ENCODE data around the gene FHDC1.

Gene FHDC1

DNA sequence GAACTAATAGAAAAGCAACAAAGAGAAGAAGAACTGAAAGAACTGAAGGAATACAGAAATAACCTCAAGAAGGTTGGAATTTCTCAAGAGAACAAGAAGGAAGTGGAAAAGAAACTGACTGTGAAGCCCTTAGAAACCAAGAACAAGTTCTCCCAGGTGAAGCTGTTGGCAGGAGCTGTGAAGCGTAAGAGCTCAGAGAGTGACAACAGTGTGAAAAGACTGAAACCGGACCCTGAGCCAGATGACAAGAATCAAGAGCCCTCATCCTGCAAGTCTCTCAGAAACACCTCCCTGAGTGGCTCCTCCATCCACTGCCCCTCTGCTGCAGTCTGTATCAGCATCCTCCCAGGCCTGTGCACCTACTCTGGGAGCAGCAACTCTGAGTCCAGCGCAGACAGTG lies 8.4 kb upstream of the FHDC1 start:
- DNase-seq (ENCODE audit: low read depth, low spot score): no peak

GRCh38 chr4:152928286-152928685 lies 7.8 kb upstream of the FHDC1 start:
- no peak for DNase-seq (ENCODE audit: low read depth, low spot score)
- H3K4me3 ChIP-seq (ENCODE audit: low read length): no peak overlapping the region

More for the DNA sequence above, 8.4 kb upstream of the FHDC1 start:
- H3K4me3 ChIP-seq (ENCODE audit: low read length): no peak overlapping the region

GRCh38 chr4:152929888-152930287 lies 6.2 kb upstream of the FHDC1 start:
- DNase-seq (ENCODE audit: low read depth, low spot score): peak; percentile 9
- no peak overlapping the region for H3K4me3 ChIP-seq (ENCODE audit: low read length)

DNA sequence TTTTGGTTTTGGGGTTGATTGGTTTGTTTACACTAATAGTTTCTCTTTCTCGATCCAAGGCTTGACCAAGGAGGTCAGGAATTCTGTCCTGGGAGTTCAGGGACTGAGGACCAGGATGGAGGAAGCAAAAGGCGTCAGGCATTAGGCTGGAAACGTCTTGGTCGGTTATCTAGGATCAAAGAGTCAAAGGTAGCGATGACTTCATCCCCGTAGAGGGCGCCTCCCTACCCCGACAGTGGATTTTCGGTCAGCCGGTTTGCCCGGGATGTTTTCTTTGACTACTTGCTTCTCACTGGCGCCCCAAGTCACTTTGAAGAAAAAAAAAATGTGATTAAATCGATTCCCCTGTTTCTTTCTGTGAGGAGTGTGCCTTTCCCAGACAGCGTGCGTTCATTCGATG lies 980 bp upstream of the FHDC1 start:
- peak; percentile 21 for DNase-seq (ENCODE audit: low read depth, low spot score)
- H3K4me3 ChIP-seq (ENCODE audit: low read length): no peak overlapping the region

- no peak for DNase-seq (ENCODE audit: low read depth, low spot score)
- peak overlapping the region; percentile 44 for H3K4me3 ChIP-seq (ENCODE audit: low read length)
These were observed 568 bp downstream of the FHDC1 start for GRCh38 chr4:152936446-152937335.

- peak overlapping the region; percentile 44 for H3K4me3 ChIP-seq (ENCODE audit: low read length)
- no peak for DNase-seq (ENCODE audit: low read depth, low spot score)
These were observed 1.5 kb downstream of the FHDC1 start for GRCh38 chr4:152937336-152938236.

DNA sequence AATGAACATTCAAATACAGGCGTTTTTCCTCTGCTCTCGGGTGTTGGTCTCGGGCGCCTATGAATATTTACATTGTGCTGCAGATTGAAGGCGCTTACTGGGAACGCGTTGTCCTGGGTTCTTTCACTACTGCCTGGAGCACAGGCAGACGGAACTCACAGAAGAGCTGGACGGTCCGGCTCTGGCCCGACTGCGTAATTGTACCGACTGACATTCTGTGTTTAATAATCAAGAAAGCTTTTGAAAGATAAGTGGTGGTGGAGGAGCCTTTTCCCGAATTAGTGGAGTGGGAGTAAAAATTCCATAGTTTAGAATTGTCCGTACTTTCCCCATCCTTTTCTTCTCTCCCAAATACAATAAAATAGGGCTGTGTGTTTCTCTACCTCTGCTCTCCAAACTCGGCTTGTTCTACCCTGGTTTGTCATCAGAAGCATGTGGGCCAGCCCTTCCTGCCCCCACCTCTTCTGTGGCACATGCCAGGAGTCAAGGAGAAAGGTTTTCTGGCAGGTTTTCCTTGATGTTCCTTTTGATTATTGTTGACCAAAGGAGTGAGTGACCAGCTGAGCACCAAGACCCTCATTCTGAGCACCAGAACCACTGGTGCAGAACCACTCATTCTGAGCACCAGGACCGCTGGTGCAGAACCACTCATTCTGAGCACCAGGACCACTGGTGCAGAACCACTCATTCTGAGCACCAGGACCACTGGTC lies 2.3 kb downstream of the FHDC1 start:
- no peak for DNase-seq (ENCODE audit: low read depth, low spot score)

GRCh38 chr4:152939621-152940020 lies 3.5 kb downstream of the FHDC1 start:
- no peak overlapping the region for H3K4me3 ChIP-seq (ENCODE audit: low read length)
- no peak for DNase-seq (ENCODE audit: low read depth, low spot score)

More for the DNA sequence above, 2.3 kb downstream of the FHDC1 start:
- H3K4me3 ChIP-seq (ENCODE audit: low read length): no peak overlapping the region

DNA sequence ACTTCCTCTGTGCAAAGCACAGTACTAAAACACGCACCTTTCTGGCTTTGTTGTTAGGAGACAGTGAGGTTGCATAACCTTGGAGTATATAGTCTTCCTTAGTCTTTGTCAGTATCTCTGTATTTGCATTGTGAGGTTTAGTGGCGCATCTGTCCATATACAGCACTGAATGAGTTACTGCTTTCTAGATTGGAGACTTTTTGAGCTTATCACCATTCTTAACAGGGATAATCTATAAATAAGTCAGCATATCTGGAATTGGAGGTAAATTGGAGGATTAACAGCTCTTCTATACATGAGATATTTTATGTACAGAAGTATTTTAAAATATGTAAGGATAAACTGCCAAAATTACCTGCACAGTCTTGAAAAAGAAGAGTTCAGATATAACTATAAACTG lies 4.3 kb downstream of the FHDC1 start:
- DNase-seq (ENCODE audit: low read depth, low spot score): no peak
- H3K4me3 ChIP-seq (ENCODE audit: low read length): no peak overlapping the region

DNA sequence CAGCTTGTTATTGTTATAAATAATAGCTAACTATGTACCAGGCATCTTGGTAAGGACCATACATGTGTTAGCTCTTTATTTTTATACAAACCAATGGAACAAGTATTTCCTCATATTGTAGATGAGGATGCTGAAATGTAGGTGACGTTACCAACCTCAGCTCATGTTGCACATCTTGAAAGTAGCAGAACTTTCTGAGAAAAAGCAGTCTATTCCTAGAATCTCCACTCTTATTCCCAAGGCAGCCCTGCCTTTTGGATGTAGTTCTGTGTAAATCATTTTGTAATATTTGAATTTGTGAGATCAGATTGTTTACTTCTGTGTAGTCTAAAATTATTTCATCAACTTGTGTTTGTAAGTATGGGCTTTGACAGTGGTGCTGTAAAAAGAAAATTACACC lies 5.3 kb downstream of the FHDC1 start:
- no peak for DNase-seq (ENCODE audit: low read depth, low spot score)
- H3K4me3 ChIP-seq (ENCODE audit: low read length): no peak overlapping the region

- H3K4me3 ChIP-seq (ENCODE audit: low read length): no peak overlapping the region
- DNase-seq (ENCODE audit: low read depth, low spot score): no peak
These were observed 6.2 kb downstream of the FHDC1 start for GRCh38 chr4:152942346-152942745.

- DNase-seq (ENCODE audit: low read depth, low spot score): no peak
- H3K4me3 ChIP-seq (ENCODE audit: low read length): no peak overlapping the region
These were observed 7.5 kb downstream of the FHDC1 start for GRCh38 chr4:152943672-152944071.

GRCh38 chr4:152944666-152945320 lies 8.7 kb downstream of the FHDC1 start:
- DNase-seq (ENCODE audit: low read depth, low spot score): no peak
- H3K4me3 ChIP-seq (ENCODE audit: low read length): no peak overlapping the region

DNA sequence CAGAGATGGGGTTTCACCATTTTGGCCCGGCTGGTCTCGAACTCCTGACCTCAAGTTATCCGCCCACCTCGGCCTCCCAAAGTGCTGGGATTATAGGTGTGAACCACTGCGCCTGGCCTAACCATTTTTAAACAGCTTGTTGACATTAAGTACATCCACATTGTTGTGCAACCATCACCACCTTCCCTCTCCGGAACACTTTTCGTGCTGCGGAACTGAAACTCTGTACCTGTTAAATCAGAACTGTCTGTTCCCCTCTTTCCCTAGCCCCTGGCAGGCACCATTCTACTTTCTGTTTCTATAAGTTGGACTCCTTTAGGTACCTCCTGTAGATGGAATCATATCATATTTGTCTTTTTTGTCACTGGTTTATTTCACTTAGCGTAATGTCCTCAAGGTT lies 9.5 kb downstream of the FHDC1 start:
- DNase-seq (ENCODE audit: low read depth, low spot score): no peak
- H3K4me3 ChIP-seq (ENCODE audit: low read length): no peak overlapping the region

DNA sequence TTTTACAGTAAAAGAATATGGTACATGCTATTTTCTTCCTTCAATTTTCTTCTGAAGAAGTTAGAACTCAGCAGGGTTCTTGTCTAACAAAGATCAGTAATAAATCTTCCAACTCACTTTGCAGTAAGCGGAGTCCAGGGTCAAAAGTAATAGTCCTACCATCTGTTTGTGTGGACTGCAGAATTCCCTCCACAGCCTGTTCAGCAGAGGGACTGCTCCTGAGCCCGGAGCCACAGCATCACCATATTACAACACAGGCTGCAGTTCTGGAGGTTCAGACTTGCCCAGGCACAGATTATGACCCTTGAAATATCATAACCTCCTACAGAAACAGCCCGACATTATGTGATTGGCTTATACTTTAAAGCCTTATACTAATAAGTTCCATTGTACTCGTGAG lies 10.3 kb downstream of the FHDC1 start:
- no peak overlapping the region for H3K4me3 ChIP-seq (ENCODE audit: low read length)
- DNase-seq (ENCODE audit: low read depth, low spot score): no peak

DNA sequence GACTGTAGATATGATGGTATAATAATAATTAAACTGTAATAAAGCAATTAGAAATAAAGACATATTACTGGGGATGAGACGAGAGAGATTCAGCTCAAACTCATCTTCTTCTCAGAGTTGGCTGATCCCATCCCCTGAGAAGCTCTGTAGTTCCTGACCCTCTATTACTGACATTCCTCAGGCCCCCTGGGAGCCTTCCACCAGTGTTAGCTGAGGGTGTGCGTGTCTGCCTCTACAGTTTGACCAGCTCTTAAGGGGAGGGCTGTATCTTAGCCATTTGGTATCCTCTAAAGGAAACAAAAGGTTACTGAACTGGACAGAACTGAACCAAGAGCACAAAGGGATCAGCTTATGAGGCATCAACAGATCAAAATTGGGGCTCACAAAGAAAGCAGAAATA lies 11.2 kb downstream of the FHDC1 start:
- no peak for DNase-seq (ENCODE audit: low read depth, low spot score)
- H3K4me3 ChIP-seq (ENCODE audit: low read length): no peak overlapping the region

- no peak for DNase-seq (ENCODE audit: low read depth, low spot score)
- no peak overlapping the region for H3K4me3 ChIP-seq (ENCODE audit: low read length)
These were observed 13.8 kb downstream of the FHDC1 start for GRCh38 chr4:152949930-152950329.

- DNase-seq (ENCODE audit: low read depth, low spot score): no peak
- H3K4me3 ChIP-seq (ENCODE audit: low read length): no peak overlapping the region
These were observed 14.5 kb downstream of the FHDC1 start for GRCh38 chr4:152950402-152951274.
